ENCODE measurements around the gene DDHD1. TPM values are rescaled to one million over a fixed set of nuclear protein-coding genes. Genes with fewer than 3 reads are reported as not detected.

The DDHD1 gene
- total RNA-seq, 1 donor from 2014 or later: 18.1 TPM

GRCh38 chr14:53032161-53032803 is 120.8 kb downstream of the DDHD1 start:
- peak; percentile 84 for DNase-seq

- DNase-seq: no peak
These were observed 125.6 kb downstream of the DDHD1 start for GRCh38 chr14:53027562-53027961.

GRCh38 chr14:53027041-53027440 is 126.1 kb downstream of the DDHD1 start:
- DNase-seq: no peak

- no peak for DNase-seq
These were observed 129.8 kb downstream of the DDHD1 start for GRCh38 chr14:53023325-53023724.

- no peak for DNase-seq
These were observed 130.5 kb downstream of the DDHD1 start for GRCh38 chr14:53022593-53022992.

GRCh38 chr14:53020193-53020932 is 132.8 kb downstream of the DDHD1 start:
- DNase-seq: no peak

- DNase-seq: no peak
These were observed 133.7 kb downstream of the DDHD1 start for GRCh38 chr14:53019406-53019805.

- DNase-seq: no peak
These were observed 135.3 kb downstream of the DDHD1 start for GRCh38 chr14:53017837-53018236.

GRCh38 chr14:53016919-53017318 is 136.2 kb downstream of the DDHD1 start:
- no peak for DNase-seq

- no peak for DNase-seq
These were observed 136.6 kb downstream of the DDHD1 start for GRCh38 chr14:53016491-53016890.

GRCh38 chr14:53011053-53011462 is 142.1 kb downstream of the DDHD1 start:
- peak; percentile 94 for DNase-seq

GRCh38 chr14:53010193-53011040 is 142.7 kb downstream of the DDHD1 start:
- DNase-seq: peak; percentile 47

- DNase-seq: no peak
These were observed 146.1 kb downstream of the DDHD1 start for GRCh38 chr14:53006931-53007562.

GRCh38 chr14:53004976-53005375 is 148.1 kb downstream of the DDHD1 start:
- no peak for DNase-seq

GRCh38 chr14:53003776-53004175 is 149.3 kb downstream of the DDHD1 start:
- DNase-seq: no peak

- no peak for DNase-seq
These were observed 150.5 kb downstream of the DDHD1 start for GRCh38 chr14:53002576-53002975.

- DNase-seq: no peak
These were observed 151.2 kb downstream of the DDHD1 start for GRCh38 chr14:53001787-53002378.

GRCh38 chr14:52998376-52999015 is 154.6 kb downstream of the DDHD1 start:
- peak; percentile 86 for DNase-seq

- DNase-seq: no peak
These were observed 156.6 kb downstream of the DDHD1 start for GRCh38 chr14:52996493-52996892.

- no peak for DNase-seq
These were observed 157.1 kb downstream of the DDHD1 start for GRCh38 chr14:52995998-52996397.

- DNase-seq: no peak
These were observed 160.8 kb downstream of the DDHD1 start for GRCh38 chr14:52992236-52992870.
